Tibial artery (tissue), 4 donors: Measurements from ENCODE around the gene KRTAP1-3.

Experiments
- DNase-seq, 2 donors: peaks; one replicate each; pipeline ENCODE4 v3.0.0-alpha.2; 2019
- H3K27ac ChIP-seq, 2 donors: fragments of 200-600 bp; sonication (generic) in 1 of 2; 1 replicate in 1 of 2; 2 replicates in 1 of 2; pipeline ENCODE4 v1.5.1; 2018 to 2019; ENCODE audit warnings: mild to moderate bottlenecking in 1 of 2
- H3K27me3 ChIP-seq, 2 donors: fragments of 200-600 bp; sonication (generic) in 1 of 2; one replicate each; pipeline versions ENCODE4 v1.5.1 to v1.6.0; 2016 to 2019
- H3K36me3 ChIP-seq, 3 donors: fragments of 200-600 bp; sonication (generic) in 2 of 3; one replicate each; pipeline ENCODE4 v1.5.1; 2016 to 2019; ENCODE audit warnings: mild to moderate bottlenecking in 2 of 3
- H3K4me1 ChIP-seq, 4 donors: fragments of 200-600 bp; sonication (generic) in 2 of 4; 1 replicate in 3 of 4; 2 replicates in 1 of 4; pipeline ENCODE4 v1.5.1; 2016 to 2019
- H3K4me3 ChIP-seq, 2 donors: fragments of 200-600 bp; sonication (generic) in 1 of 2; 1 replicate in 1 of 2; 2 replicates in 1 of 2; pipeline ENCODE4 v1.5.1; 2018 to 2019; ENCODE audit warnings: mild to moderate bottlenecking in 2 of 2
- H3K9me3 ChIP-seq, 3 donors: fragments of 200-600 bp; sonication (generic) in 1 of 3; one replicate each; pipeline ENCODE4 v1.5.1; 2016 to 2019
- CTCF ChIP-seq, 2 experiments: fragments of 200-600 bp in 1 of 2; fragments of 450-650 bp in 1 of 2; IDR thresholded peaks; one replicate each; pipeline ENCODE4 v1.5.1; 2017 to 2019; ENCODE audit warnings: antibody characterized with exemption in 2 of 2, mild to moderate bottlenecking in 1 of 2, moderate library complexity in 1 of 2
- intact Hi-C: fragments of 100-400 bp; cut with DNase I; formaldehyde crosslinking; loops from one replicate; pipeline ENCODE4 v1.15.0; 2023; ENCODE audit warnings: low total_unique reads

KRTAP1-3 gene

GRCh38 chr17:41019415-41019814, 15.3 kb downstream of the KRTAP1-3 start:
- H3K4me3 ChIP-seq = no peak overlapping the region
- H3K4me1 ChIP-seq = no peaks in the 10 kb centered on the region
- intact Hi-C loops = no loop called here
- H3K9me3 ChIP-seq = no peaks in the 10 kb centered on the region
- no peaks in the 10 kb centered on the region for H3K27me3 ChIP-seq
- no peak overlapping the region for H3K27ac ChIP-seq
- no peak for TF ChIP-seq CTCF (IDR thresholded peaks at IDR 0.05)
- no peak for DNase-seq
- no peaks in the 10 kb centered on the region for H3K36me3 ChIP-seq

DNA sequence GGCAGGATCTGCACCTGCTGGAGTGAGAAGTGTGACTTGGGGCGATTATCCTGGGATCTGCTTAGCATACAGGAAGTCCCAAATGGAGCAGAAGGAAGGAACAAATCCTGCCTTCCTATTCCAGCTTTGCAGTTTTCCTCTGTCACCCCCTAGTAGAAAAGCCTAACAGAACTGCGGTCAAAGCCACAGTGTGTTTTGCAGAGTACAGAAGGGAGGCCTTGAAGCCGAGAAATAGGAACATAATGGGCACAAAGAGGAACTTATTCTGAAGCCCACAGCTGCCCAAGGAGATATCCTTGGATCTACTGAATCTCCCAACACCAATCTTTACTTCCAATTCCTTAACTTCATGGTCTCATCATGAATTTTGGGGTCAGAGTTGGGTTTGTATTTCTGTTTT, 16.1 kb downstream of the KRTAP1-3 start:
- H3K4me1 ChIP-seq = no peaks in the 10 kb centered on the region
- no peaks in the 10 kb centered on the region for H3K27me3 ChIP-seq

DNA sequence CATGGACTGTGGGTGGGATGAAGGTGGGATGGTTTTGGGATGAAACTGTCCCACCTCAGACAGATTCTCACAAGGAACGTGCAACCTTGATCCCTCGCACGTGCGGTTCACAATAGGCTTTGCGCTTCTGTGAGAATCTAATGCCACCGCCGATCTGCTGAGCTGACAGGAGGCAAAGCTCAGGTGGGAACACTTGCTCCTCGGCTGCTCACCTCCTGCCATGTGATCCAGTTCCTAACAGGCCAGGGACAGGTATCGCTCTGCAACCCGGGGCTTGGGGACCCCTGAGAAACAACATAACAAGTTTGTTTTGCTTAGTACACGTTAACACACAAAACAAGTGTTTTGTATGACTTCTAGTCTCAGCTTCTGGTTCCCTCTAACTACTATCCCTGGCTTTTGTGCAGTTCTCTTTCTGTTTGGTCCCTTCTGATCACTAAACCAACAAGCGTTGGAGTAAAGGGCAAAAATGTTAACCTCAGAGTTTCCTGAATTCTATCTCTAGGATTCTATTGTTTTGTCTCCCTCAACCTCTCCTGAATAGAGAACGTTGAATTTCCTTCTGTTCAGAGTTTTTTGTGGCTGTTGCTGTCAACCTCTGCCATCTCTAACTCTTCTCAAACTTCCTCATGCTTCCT, 18.0 kb downstream of the KRTAP1-3 start:
- no peak for TF ChIP-seq CTCF (IDR thresholded peaks at IDR 0.05)
- no peak overlapping the region for H3K27ac ChIP-seq
- H3K4me3 ChIP-seq = no peak overlapping the region
- no peak for DNase-seq
- intact Hi-C loops = no loop called here
- no peaks in the 10 kb centered on the region for H3K4me1 ChIP-seq
- no peaks in the 10 kb centered on the region for H3K36me3 ChIP-seq
- H3K9me3 ChIP-seq = no peaks in the 10 kb centered on the region
- H3K27me3 ChIP-seq = no peaks in the 10 kb centered on the region

More for the DNA sequence above, 16.1 kb downstream of the KRTAP1-3 start:
- Histone ChIP-seq H3K36me3 (no peaks in the 10 kb centered on the region), H3K9me3 (no peaks in the 10 kb centered on the region), H3K4me3 (no peak overlapping the region), H3K27ac (no peak overlapping the region)
- no peak for DNase-seq
- intact Hi-C loops = no loop called here
- no peak for TF ChIP-seq CTCF (IDR thresholded peaks at IDR 0.05)

DNA sequence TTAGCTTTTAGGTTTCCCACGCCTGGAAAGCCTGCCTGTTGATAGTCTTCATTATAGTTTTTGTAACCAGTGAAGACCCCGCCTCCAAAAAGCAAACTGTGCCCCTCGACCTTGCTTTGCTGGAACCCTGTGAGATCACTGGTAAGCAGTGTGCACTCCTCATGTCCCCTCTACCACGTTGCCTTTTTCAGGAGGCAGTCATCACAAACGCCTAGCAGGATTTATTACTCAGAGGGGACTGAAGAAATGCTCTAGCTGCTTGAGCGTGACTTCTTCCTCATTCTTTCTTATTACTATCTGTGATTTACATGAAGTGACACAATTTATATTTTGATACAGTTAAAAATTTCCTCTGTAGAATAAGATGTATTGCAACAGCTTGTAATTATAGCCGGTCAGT, 19.2 kb downstream of the KRTAP1-3 start:
- no peak for TF ChIP-seq CTCF (IDR thresholded peaks at IDR 0.05)
- H3K4me1 ChIP-seq = no peaks in the 10 kb centered on the region
- no peak overlapping the region for H3K4me3 ChIP-seq
- H3K27ac ChIP-seq = no peak overlapping the region
- no peak for DNase-seq
- no peaks in the 10 kb centered on the region for H3K36me3 ChIP-seq
- intact Hi-C loops = no loop called here
- H3K9me3 ChIP-seq = no peaks in the 10 kb centered on the region
- no peaks in the 10 kb centered on the region for H3K27me3 ChIP-seq

GRCh38 chr17:41013606-41014005, 21.1 kb downstream of the KRTAP1-3 start:
- DNase-seq = peak in 1 of 2 donors; percentile 31
- H3K27me3 ChIP-seq = no peaks in the 10 kb centered on the region
- H3K36me3 ChIP-seq = no peaks in the 10 kb centered on the region
- no peak for TF ChIP-seq CTCF (IDR thresholded peaks at IDR 0.05)
- no peak overlapping the region for H3K4me3 ChIP-seq
- intact Hi-C loops = no loop called here
- H3K4me1 ChIP-seq = no peaks in the 10 kb centered on the region
- H3K9me3 ChIP-seq = no peaks in the 10 kb centered on the region
- no peak overlapping the region for H3K27ac ChIP-seq

DNA sequence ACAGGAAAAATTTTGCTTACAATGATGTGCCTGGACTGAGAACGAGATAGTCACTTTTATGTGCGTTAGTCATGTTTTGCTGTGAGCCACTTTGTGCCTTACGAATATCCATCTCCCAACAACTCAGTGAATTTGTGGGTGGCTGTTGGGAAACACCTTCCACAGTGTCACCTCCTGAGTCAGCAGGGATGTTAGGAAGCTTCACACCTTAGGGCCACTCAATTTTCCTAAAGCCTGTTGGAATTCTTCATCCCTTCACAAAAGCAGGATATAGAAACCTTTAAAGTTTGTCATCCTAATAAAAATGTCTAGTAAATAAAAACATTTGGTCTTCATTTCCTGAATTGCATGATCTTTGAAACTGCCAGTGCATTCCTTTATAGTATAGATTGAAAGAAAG, 21.5 kb downstream of the KRTAP1-3 start:
- no peak for TF ChIP-seq CTCF (IDR thresholded peaks at IDR 0.05)
- Histone ChIP-seq H3K27ac (no peak overlapping the region), H3K4me3 (no peak overlapping the region), H3K9me3 (no peaks in the 10 kb centered on the region), H3K4me1 (no peaks in the 10 kb centered on the region), H3K27me3 (no peaks in the 10 kb centered on the region), H3K36me3 (no peaks in the 10 kb centered on the region)
- no peak for DNase-seq
- intact Hi-C loops = no loop called here
